T-helper 2 cell treated with Interferon-gamma antibody and Interleukin-4, amounts not matched to agents 5 μg/mL and 100 μg/mL, for 36 hours (primary cell): Measurements from ENCODE around the gene TAF12.
"Not testable (repeated sequence)": the region's sequence is repeated elsewhere in the genome, so short reads cannot be mapped to it uniquely, and the experiment has no call there.

Experiments
- DNase-seq: peaks from one replicate; pipeline ENCODE4 v3.0.0; 2021; ENCODE audit warnings: low spot score
- H3K27ac Mint-ChIP-seq: one replicate; pipeline ENCODE4 v1.8.0; 2021; ENCODE audit warnings: mild to moderate bottlenecking, mixed read lengths
- H3K27me3 Mint-ChIP-seq: one replicate; pipeline ENCODE4 v1.8.0; 2021; ENCODE audit warnings: low read depth, mixed read lengths
- H3K36me3 Mint-ChIP-seq: one replicate; pipeline ENCODE4 v1.8.0; 2021; ENCODE audit warnings: low read depth, mixed read lengths
- H3K4me1 Mint-ChIP-seq: one replicate; pipeline ENCODE4 v1.8.0; 2021; ENCODE audit warnings: low read depth, mixed read lengths
- H3K4me3 Mint-ChIP-seq: one replicate; pipeline ENCODE4 v1.8.0; 2022; ENCODE audit warnings: mild to moderate bottlenecking, moderate library complexity, mixed read lengths
- H3K9me3 Mint-ChIP-seq: one replicate; pipeline ENCODE4 v1.8.0; 2021; ENCODE audit warnings: mixed read lengths

TAF12 gene

DNA sequence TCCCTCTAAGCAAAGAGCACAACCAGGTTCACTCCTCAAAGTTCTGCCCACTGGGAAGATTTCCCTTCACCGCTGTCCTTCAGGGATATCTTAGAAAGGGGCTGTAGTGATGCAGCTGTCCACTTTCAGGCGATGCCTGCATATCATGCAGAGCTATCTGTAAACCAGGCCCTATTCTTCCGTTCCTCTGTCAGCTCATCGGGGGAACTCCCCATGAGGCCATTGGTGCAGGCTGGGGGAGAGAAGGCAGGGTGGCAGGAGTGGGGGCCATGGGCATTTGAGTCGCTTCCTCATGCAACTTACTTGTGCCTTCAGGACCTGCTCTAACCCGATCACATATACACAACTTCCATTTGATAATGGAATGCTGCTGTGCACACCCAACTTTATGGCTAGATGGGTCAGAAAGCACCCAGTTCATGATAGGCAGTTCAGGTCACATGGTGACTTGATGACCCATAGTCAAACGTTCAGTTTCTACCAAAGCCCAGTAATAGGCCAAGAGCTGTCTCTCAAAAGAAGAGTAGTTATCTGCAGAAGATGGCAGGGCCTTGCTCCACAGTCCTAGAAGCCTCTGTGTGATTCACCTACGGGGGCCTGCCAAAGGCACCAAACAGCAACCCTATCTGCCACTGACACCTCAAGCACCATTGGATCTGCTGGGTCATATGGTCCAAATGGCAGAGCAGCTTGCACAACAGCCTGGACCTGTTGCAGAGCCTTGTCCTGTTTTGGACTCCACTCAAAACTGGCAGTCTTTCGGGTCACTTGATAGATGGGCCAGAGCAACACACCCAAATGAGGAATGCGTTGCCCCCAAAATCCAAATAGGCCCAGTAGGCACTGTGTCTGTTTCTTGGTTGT, 12.8 kb upstream of the TAF12 start:
- not testable (repeated sequence) for H3K4me1 Mint-ChIP-seq, H3K27ac Mint-ChIP-seq, H3K27me3 Mint-ChIP-seq, H3K9me3 Mint-ChIP-seq, H3K4me3 Mint-ChIP-seq, DNase-seq, H3K36me3 Mint-ChIP-seq

DNA sequence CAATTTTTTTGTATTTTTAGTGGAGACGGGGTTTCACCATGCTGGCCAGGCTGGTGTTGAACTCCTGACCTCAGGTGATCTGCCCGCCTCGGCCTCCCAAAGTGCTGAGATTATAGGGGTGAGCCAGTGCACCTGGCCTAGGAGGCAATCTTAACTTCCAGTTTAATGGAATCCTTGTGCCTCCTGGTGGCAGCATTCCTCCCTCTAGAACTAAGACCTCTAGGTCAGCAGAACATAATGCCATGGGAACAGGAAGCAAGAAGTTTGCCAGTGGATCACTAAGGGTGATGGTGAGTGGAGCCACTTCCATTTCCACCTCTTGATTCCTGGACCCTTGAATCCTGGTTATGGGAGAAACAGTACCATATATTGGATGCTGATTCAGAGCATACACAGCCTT, 11.0 kb upstream of the TAF12 start:
- DNase-seq, H3K27me3 Mint-ChIP-seq, H3K27ac Mint-ChIP-seq, H3K9me3 Mint-ChIP-seq, H3K36me3 Mint-ChIP-seq, H3K4me3 Mint-ChIP-seq, H3K4me1 Mint-ChIP-seq: not testable (repeated sequence)

DNA sequence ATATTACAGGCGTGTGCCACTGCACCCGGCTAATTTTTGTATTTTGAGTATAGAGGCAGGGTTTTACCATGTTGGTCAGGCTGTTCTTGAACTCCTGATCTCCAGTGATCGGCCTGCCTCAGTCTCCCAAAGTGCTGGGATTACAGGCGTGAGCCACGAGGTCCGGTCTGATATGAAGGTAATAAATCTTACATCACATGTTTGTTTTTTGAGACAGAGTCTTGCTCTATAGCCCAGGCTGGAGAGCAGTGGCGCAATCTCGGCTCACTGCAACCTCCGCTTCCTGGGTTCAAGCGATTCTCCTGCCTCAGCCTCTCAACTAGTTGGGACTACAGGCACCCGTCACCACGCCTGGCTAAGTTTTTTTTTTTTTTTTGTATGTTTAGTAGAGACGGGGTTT, 10.2 kb upstream of the TAF12 start:
- H3K36me3 Mint-ChIP-seq, H3K27ac Mint-ChIP-seq, H3K27me3 Mint-ChIP-seq, H3K9me3 Mint-ChIP-seq, H3K4me3 Mint-ChIP-seq, DNase-seq, H3K4me1 Mint-ChIP-seq: not testable (repeated sequence)

DNA sequence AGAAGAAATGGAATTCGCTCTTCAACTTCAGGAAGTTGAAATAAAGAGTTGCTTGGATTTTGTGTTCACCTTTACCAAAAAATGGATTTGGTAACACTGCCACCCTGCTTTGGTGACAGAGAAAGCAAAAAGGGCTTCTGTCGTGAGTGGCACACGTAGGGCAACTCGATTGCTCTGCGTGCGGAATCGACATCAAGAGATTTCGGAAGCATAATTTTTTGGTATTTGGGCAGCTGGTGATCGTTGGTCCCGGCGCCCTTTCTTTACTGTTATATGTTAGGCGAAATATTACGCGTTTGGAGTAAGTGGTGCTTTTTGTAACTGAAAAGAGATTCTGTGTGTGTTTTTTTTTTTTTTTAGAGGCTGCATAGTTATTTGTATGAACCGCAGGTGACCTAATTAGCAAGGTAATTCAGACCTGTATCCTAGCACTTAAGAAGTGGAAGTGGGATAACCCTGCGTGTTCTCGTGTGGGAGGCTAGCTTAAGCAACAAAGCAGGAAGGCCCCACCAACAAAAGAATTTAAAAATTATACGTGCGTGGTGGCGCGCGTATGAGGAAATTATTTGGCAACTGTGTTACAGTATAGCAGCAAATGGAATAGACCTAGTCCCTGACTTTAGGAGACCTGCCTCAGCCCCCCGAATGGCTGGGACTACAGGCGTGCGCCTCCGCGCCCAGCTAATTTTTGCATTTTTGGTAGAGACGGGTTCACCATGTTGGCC, 5.8 kb upstream of the TAF12 start, which contains the start of gene RNU11:
Gene RNU11, plus strand, starts transcription at position 127 of the 725 bp plus-strand sequence.
- peak; percentile 86 for DNase-seq
- Mint-ChIP-seq H3K27ac (peak within 1 kb of the TSS; percentile 99), H3K4me3 (peak within 1 kb of the TSS; percentile 90), H3K4me1 (peaks cover 29% of the 10 kb centered on the region), H3K27me3 (no peaks in the 10 kb centered on the region), H3K36me3 (peaks cover 2% of the 10 kb centered on the region), H3K9me3 (no peaks in the 10 kb centered on the region)

DNA sequence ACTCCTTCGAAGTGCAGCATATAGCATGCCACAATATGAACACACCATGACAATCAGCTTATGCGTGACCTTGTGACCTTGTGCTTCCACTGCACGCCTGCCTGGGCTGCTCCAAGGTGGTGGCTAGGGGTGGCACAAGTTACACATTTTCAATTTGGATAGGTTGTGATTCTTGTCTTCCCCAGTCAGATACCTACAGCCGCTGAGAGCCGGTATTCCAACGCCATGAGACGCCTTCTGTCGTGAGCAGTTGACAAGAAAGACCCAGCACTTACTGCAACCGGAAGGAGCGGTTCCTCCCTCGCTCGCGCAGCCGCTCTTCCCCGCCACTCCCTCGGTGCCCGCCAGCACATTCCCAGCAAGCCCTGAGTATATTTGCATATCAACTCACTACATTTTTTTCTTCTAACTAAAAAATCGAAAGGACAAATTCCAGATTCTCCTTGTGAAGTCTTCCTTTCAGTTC, 5.2 kb upstream of the TAF12 start:
- Mint-ChIP-seq H3K27me3 (no peaks in the 10 kb centered on the region), H3K4me3 (peak overlapping the region; percentile 90), H3K36me3 (peaks cover 3% of the 10 kb centered on the region), H3K4me1 (peaks cover 32% of the 10 kb centered on the region), H3K9me3 (no peaks in the 10 kb centered on the region), H3K27ac (peak overlapping the region; percentile 99)
- peak; percentile 89 for DNase-seq

DNA sequence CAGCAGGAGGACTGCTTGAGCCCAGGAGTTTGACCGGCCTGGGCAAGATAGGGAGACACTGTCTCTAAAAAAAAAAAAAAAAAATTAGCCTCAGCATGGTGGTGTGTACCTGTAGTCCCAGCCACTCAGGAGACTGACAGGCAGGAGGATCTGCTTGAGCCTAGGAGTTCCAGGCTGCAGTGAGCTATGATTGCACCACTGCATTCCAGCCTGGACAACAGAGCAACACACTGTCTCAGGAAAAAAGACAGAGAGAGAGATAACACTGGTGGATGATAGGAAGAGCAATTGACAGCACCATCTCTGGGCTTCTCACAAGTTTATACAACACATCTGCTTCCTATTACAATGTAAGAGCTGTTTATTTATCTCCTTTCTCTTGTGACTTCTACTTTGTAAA, 3.2 kb upstream of the TAF12 start:
- peak overlapping the region; percentile 31 for H3K4me3 Mint-ChIP-seq
- peak overlapping the region; percentile 73 for H3K27ac Mint-ChIP-seq
- no peaks in the 10 kb centered on the region for H3K9me3 Mint-ChIP-seq
- H3K4me1 Mint-ChIP-seq, result peaks cover 42% of the 10 kb centered on the region
- H3K36me3 Mint-ChIP-seq, result peaks cover 5% of the 10 kb centered on the region
- DNase-seq, result no peak
- no peaks in the 10 kb centered on the region for H3K27me3 Mint-ChIP-seq

DNA sequence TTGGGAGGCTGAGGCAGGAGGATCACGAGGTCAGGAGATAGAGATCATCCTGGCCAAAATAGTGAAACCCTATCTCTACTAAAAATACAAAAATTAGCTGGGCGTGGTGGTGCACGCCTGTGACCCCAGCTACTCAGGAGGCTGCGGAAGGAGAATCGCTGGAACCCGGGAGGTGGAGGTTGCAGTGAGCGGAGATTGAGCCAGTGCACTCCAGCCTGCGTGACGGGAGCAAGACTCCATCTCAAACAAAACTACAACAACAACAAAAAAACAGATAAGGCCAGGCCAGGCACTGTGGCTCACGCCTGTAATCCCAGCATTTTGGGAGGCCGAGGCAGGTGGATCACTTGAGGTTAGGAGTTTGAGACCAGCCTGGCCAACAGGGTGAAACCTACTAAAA, 2.5 kb upstream of the TAF12 start:
- not testable (repeated sequence) for H3K27me3 Mint-ChIP-seq, DNase-seq, H3K9me3 Mint-ChIP-seq, H3K36me3 Mint-ChIP-seq, H3K27ac Mint-ChIP-seq, H3K4me3 Mint-ChIP-seq
- H3K4me1 Mint-ChIP-seq, result peaks cover 44% of the 10 kb centered on the region

DNA sequence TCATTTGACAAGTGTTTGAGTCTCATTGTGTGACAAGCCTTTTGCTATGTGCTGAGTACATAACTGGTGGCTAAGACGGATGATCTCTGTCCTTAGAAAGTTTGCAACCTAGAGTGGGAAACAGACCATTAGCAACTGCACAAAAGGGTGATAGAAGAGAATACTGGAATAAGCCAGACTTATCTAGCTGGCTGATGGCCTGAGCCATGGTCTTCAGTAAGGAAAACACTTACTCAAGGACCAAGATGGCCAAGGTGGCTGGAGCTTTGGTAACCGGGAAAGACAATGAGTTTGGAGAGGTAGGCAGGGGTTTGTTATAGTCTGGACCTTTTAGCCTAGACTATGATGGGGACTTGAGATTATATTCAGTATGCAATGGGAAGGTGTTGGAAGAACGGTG, 1.6 kb upstream of the TAF12 start:
- peak overlapping the region; percentile 98 for H3K4me3 Mint-ChIP-seq
- no peak for DNase-seq
- H3K36me3 Mint-ChIP-seq, result peaks cover 5% of the 10 kb centered on the region
- peaks cover 49% of the 10 kb centered on the region for H3K4me1 Mint-ChIP-seq
- peak overlapping the region; percentile 100 for H3K27ac Mint-ChIP-seq
- no peaks in the 10 kb centered on the region for H3K27me3 Mint-ChIP-seq
- no peaks in the 10 kb centered on the region for H3K9me3 Mint-ChIP-seq

DNA sequence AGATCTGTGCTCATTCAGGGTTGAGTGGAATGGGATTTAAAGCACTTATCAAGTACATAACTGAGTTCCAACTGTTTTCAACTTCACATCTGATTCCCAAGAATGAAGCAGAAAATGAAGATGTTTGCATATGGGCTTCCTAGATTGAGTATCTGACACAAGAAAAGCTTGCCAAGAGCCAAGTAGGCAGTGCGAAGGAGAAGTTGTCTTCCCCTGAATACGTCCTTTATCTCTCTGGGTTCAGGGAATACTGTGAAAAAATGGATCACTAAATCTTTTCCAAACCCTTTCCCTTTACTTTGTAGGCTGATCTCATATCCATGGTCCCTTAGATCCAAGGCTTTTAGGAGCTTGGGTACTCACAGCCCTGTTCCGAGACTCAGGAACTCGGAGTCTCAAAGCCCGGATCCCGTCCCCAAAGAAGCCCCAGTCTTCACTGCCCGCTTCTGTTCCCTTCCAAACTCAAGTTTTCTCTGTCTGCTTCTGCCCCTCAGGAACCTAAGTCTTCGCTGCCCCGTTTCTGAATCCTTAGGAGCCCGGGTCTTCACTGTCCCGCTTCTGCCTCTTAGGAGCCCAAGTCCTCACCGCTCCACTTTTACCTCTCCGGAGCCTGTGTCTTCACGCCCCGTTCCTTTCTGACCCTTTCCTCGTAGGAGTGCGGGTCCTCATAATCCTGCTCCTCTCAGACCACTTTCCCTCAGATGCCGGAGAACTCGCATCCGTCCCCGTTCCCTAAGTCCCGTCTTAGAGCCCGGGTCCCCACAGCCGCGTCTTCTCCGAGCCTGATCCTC, 616 bp downstream of the TAF12 start:
- no peaks in the 10 kb centered on the region for H3K9me3 Mint-ChIP-seq
- no peak for DNase-seq
- peak overlapping the region; percentile 100 for H3K27ac Mint-ChIP-seq
- no peaks in the 10 kb centered on the region for H3K27me3 Mint-ChIP-seq
- peaks cover 3% of the 10 kb centered on the region for H3K36me3 Mint-ChIP-seq
- peaks cover 36% of the 10 kb centered on the region for H3K4me1 Mint-ChIP-seq
- peak overlapping the region; percentile 98 for H3K4me3 Mint-ChIP-seq

DNA sequence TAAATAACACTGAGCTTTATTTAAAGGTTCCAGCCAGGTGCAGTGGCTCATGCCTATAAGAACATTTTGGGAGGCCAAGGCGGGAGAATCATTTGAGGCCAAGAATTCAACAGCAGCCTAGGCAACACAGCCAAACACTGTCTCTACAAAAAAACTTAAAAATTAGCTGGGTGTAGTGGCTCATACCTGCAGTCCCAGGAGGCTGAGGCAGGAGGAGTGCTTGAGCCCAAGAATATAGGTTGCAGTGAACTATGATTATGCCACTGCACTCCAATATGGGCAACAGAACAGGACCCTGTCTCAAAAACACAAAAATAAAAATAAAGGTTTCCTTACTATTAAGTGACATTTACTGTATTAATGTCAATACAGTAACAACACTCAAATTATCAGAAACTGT, 2.1 kb downstream of the TAF12 start:
- Mint-ChIP-seq H3K9me3 (no peaks in the 10 kb centered on the region), H3K4me1 (peaks cover 32% of the 10 kb centered on the region), H3K4me3 (peak overlapping the region; percentile 98), H3K36me3 (peaks cover 3% of the 10 kb centered on the region), H3K27ac (no peak overlapping the region), H3K27me3 (no peaks in the 10 kb centered on the region)
- DNase-seq, result peak; percentile 11

DNA sequence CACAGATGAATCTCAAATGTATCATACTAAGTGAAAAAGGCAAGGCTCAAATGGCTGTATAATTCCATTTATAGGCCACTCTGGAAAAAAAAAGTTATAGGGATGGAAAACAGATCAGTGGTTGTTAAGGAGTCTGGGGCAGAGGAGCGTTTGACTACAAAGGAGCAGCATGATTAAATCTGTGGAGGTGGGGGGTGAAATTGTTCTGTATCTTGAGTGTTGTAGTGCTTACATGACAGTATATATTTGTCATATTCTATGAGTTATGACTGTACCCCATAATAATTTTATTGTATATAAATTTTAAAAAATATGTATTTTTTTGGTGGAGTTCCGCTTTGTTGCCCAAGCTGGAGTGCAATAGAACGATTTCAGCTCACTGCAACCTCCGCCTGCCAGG, 10.3 kb downstream of the TAF12 start:
- no peaks in the 10 kb centered on the region for H3K9me3 Mint-ChIP-seq
- H3K27ac Mint-ChIP-seq, result no peak overlapping the region
- H3K36me3 Mint-ChIP-seq, result peaks cover 4% of the 10 kb centered on the region
- H3K4me3 Mint-ChIP-seq, result no peak overlapping the region
- DNase-seq, result no peak
- H3K27me3 Mint-ChIP-seq, result no peaks in the 10 kb centered on the region
- H3K4me1 Mint-ChIP-seq, result peaks cover 5% of the 10 kb centered on the region

DNA sequence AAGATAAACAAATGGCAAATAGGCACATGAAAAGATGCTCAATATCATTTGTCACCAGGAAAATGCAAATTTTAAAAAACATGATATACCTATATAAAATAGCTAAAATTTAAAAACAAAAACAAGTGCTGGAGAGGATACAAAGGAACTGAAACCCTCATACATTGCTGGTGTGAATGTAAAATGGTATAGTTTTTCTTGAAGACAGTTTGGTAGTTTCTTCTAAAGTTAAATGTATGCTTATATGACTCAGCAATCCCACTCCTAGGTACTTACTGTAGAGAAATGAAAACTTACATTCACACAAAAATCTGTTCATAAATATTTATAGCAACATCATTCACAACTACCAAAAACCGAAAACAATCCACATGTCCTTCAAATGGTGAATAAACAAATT, 11.2 kb downstream of the TAF12 start:
- Mint-ChIP-seq H3K4me1 (peaks cover 5% of the 10 kb centered on the region), H3K4me3 (no peak overlapping the region), H3K27me3 (no peaks in the 10 kb centered on the region), H3K36me3 (peaks cover 4% of the 10 kb centered on the region), H3K27ac (no peak overlapping the region), H3K9me3 (no peaks in the 10 kb centered on the region)
- DNase-seq, result no peak

DNA sequence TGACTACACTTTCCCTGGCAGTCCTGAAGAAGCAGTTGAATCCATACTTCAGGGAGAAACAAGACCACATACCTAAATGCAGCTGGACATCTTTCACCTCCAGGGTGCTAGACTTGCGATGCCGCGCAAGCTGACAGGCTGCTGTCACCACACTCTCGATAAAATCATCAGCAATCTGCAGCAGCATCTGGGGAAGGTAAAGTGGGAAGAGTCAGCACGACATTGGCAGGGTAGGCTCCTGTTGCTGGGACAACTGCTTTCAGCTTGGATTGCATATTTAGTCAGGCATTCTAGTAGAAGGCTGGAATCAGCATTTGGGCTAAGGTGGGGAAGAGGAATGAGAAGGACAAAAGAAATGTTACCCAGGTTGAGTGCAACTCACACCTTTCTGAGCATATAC, 29.7 kb downstream of the TAF12 start:
- H3K27me3 Mint-ChIP-seq, result no peaks in the 10 kb centered on the region
- no peak overlapping the region for H3K27ac Mint-ChIP-seq
- no peaks in the 10 kb centered on the region for H3K9me3 Mint-ChIP-seq
- DNase-seq, result no peak
- no peaks in the 10 kb centered on the region for H3K4me1 Mint-ChIP-seq
- H3K4me3 Mint-ChIP-seq, result no peak overlapping the region
- H3K36me3 Mint-ChIP-seq, result peaks cover 33% of the 10 kb centered on the region

DNA sequence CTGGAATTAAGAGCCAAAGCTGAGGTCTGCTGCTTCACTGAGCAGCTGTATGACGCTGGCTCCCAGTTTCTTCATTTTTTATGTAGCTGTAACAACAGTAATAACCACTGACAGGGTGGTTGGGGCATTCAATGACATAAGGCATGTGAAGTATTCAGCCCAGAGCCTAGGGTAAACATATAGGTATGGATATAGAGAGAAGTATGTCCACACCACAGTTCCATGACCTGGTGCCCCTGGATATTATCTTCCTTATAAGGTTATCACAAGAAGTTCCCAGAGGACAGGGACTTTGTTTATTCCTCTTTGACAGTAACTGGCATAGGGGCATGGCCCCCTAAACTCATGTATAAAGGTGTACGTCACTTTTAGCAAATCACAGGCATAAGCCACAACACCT, 36.1 kb downstream of the TAF12 start:
- H3K27me3 Mint-ChIP-seq, result no peaks in the 10 kb centered on the region
- peaks cover 32% of the 10 kb centered on the region for H3K36me3 Mint-ChIP-seq
- no peak overlapping the region for H3K4me3 Mint-ChIP-seq
- DNase-seq, result no peak
- H3K27ac Mint-ChIP-seq, result no peak overlapping the region
- no peaks in the 10 kb centered on the region for H3K9me3 Mint-ChIP-seq
- H3K4me1 Mint-ChIP-seq, result peaks cover 5% of the 10 kb centered on the region
